Kasumi-1 (cell line): ENCODE data around the gene DNAH8.

Experiments
- DNase-seq, 2 experiments: peaks; one replicate each; lab custom pipeline; 2025; lab: John Stamatoyannopoulos, UW

DNAH8 gene

DNA sequence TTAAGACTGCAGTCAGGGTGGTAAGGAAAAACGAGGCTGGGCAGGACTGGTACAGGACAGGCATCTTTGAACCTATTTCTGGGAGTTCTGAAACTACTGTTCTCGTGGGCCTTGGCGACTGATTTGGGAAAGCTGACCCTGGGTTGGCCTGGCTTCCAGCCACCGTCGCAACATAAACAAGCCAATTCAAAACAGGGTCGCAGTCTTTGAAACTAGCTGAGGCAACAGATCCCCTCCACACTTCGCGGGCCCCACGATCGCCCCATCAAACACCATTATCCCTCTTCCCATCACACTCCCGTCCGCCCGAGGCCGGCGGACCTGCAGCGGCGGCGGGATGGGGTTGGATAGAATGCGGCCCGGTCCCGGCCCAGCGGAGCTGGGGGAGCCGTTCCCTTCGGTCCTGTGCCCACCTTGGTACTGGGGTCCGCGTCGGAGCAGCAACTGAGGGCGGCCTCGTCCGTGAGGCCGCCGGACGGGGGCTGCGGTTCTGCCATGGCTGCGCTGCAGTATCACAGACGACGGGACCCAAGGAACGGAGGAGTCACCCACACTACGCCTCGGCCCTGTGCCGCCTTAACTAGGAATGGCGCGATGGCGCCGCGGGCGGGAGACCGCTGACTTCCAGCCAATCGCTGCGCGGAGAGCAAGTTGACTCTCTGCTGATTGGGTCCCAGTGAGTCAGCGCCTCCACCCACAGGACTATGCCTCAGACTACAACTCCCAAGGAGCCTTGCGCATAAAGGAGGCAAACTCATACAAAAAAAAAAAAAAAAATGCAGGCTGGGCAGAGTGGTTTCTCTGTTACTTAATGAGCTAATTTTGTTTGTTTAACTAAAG, 12.3 kb upstream of the DNAH8 start, which contains the start of gene GLO1:
Gene GLO1, minus strand, starts transcription at position 588 of the 840 bp plus-strand sequence. Its CDS starts 91 bp downstream, at position 497.
- peak; percentile 95 to 97 for DNase-seq

DNA sequence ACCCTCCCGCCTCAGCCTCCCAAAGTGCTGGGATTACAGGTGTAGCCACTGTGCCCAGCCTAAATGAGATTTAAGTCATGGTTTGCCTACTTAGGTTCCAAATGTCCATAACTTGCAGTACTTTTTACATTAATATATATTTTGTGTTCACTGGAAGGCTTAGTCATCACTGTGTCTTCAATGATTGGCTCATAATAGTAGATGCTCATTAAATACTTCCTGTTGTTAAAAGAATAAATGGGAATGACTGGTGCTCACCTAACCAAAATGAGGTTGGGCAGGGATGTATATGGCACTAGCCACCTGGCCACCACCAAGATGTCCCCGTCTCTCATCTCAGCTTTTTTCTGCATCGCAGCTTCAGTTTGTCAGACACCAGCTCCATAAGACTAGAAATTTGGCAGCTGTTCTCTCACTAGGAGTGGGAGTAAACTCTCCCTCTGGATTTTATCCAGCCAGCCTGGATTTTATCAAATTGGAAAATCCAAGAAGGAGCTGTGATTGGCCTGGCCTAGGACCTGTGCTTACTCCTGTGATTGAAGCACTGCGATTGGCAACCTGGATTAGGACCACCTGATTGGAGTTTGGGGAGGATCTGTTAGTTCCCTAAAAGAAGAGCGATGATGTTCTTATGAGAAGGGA, 11.0 kb upstream of the DNAH8 start:
- DNase-seq: no peak

DNA sequence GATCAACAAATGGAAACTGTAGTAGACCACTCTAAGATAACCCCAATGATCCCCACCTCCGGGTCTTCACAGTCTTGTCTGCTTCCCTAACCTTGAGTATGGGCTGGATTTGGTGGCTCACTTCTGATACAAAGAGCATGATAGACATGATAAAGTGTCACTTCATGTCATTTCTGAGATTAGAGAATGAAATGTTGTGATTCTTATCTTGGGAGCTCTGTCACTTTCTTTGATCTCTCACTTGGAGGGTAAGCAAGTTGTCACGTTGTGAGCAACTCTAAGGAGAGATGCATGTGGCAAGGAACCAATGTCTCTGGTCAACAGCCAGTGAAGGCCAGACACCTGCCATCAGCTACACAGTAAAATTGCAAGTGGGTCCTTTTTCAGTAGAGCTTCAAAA, 9.2 kb upstream of the DNAH8 start:
- no peak for DNase-seq

DNA sequence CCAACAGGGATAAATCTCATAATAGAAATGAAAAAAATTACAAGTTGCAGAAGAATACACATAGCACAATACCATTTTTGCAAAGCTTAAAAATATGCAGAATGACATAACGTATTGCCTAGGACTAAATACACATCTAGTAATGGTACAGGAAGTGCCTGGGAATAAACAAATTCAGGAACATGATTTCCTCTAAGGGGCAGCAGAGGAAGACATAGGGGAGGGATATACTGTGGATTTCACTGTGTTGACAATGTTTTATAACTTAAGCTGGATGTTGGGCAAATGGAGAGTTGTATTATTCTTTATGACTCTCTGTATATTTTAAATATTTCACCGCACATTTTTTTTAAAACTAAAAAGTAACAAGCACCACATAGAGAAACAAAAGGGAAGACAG, 6.6 kb upstream of the DNAH8 start:
- DNase-seq: no peak

DNA sequence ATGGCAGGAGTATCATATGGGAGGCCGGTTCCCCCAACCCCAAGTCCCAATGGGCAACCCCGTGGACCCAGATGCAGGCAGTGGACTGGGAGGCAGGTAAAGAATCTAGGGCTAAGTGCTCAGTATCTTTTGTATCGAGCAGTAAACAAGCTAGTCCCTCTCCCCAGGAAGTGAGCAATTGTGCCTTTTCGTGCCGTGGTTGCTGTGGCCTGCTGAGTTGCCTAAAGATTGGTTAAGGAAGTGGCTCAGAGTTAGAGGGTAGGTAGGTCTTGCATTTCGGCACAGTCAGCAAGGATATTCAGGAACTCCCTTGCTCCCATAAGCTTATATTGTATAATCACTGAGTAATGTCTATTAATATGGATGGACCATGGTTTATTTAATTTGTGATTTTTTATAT, 1.3 kb upstream of the DNAH8 start:
- DNase-seq: peak; percentile 13 to 33

DNA sequence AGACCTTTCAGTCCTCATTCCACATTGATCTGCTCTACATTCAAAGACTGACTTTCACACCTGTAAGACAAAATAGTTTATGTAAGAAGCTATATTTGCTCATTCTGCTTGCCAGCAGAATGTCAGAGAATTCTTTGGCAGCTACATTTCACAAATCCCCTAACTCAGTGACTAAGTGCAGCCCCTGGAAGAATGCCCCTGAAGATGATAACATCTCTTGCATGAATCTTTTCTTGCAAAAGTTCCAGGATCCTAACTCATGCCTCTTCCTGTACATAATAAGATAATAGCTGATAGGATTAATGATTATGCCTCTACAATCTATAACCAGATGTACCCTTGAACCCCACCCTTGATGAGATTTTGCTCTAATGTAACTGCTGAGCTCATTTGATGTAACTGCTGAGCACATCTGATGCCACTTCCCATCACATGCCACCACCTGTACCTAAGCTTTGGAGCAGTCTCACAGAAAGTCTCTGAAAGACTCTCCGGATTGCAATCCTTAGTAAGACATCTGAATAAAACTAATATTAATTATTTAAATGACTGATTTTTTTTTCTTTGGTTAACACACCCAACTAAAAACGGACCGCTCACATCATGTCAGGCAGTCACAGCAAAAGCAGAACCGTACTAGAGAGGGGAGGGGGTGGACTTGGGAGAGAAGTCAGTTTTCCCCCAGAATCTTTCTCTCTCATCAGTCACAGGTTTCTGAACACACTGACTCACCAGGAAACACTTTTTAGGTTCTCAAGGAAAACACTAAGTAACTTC, 684 bp upstream of the DNAH8 start:
- DNase-seq: peak; percentile 23 to 28

DNA sequence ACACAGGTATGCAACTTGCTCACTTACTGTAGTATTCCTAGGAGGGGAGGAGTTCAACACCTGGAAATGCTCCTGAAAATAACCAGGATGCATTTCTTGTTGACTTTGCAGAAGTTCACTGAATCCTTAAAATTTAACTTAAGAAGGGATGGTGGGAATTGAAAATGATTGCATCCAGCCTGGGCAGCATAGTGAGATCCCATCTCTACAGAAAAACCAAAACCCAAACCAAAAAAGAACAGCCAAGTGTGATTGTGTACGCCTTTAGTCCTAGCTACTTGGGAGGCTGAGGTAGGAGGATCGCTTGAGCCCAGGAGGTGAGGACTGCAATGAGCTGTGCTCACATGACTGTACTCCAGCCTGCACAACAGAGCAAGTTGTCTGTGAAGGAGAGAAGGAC, 1.7 kb downstream of the DNAH8 start:
- DNase-seq: no peak

DNA sequence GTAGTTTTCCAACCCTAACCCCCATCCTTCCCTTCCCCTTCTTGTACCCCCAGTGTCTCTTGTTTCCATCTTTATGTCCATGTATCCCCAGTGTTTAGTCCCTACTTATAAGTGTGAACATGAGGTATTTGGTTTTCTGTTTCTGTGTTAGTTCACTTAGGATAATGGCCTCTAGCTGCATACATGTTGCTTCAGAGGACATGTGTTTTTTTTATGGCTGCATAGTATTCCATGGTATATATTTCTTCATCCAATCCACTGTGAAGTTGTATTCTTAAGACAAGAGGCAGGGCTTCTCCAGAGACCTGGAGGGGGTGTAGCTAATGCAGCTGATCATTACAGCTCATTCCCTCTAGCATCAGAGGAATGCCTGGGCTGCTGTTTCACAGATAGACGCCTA, 4.2 kb downstream of the DNAH8 start:
- no peak for DNase-seq

DNA sequence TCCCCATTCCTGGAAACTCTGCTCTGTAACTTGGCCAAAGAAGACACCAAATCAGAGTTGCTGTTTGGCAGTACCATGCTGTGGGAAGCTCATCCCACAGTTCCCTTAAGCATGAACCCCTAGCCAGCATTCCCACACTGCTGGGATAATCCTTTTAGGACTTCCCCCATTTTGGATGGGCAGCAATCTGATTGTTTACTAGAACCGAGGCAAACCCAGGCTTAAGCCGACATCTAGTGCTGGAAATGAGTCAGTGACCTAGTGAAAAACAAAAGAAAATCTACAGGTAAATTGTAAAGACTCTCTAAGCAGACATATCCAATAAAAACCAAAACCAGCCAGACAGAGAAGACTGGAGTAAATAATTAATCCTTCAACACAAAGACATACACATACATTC, 5.2 kb downstream of the DNAH8 start:
- DNase-seq: no peak

DNA sequence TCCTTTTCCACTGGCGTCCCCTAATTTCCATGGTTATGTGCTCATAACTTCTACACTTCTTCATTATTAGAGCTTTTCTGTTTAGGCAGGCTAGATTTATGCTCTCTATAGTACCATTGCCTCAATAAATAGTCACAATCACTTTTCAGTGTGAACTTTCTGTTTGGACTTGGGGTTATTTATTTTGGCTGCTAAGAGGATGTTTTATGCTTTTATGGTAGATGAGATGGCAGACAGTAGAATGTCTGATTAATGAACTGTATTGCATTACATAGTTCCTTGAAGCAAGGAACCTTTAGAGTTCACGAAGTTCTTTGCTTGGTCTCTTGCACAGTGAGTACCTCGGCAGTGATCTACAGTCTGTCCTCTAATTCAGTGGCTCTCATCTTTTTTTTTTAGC, 6.9 kb downstream of the DNAH8 start:
- no peak for DNase-seq

DNA sequence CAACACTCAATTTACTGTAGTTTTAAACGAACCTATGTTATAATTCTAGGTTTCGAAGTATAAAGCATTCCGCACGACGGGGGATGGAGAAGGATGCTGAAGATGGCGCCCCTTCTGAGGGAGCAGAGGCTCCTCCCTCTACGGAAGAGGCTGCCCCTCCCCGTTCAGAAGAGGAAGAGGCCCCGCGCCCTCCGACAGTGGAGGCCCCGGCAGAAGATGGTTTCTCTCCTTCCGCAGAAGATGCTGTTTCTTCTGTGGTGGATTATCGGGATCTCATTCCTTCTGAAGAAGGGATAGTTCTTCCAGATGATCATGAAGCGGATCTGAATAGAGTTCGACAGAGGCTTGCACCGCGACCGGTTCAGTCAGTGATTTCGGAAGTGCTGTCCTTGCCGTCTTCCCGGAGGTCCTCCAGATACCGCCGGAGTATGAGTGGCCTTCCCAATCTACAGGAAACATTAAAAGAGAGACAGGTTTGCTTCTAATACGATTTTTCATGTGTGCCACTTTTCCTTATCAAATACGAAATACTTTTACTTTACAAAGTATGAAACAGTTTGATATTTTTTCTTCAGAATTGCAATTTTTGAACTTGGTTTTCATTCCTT, 7.7 kb downstream of the DNAH8 start:
- DNase-seq: no peak

DNA sequence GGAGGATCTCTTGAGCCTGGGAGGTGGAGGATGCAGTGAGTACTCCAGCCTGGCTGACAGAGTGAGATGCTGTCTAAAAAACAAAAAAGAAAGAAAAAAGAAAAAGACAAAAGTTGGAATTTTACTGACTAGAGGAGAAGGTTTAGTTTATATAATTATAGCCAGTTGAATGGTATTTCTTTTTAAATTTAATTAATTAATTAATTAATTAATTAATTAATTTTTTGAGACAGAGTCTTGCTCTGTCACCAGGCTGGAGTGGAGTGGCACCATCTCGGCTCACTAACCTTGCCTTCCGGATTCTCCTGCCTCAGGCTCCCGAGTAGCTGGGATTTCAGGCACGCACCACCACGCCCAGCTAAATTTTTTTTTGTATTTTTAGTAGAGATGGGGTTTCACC, 8.7 kb downstream of the DNAH8 start:
- DNase-seq: no peak

DNA sequence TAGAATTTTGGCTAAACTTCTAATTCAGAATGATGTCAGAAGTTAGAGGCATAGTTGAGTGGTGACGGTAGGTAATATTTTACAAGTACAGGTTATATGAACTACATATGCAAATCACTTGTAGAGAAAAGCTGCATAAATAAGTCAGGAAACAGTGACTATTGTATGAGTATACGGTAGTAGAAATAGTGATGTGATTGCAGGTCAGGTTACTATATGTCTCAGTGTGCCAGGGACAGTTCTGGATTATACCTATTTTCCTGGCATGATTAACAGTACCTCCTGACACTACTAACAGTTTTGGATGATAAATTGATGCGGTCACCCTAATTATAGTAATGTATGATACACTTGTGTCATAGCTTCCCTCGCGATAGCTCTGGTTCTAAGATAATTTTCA, 9.2 kb downstream of the DNAH8 start:
- DNase-seq: no peak

DNA sequence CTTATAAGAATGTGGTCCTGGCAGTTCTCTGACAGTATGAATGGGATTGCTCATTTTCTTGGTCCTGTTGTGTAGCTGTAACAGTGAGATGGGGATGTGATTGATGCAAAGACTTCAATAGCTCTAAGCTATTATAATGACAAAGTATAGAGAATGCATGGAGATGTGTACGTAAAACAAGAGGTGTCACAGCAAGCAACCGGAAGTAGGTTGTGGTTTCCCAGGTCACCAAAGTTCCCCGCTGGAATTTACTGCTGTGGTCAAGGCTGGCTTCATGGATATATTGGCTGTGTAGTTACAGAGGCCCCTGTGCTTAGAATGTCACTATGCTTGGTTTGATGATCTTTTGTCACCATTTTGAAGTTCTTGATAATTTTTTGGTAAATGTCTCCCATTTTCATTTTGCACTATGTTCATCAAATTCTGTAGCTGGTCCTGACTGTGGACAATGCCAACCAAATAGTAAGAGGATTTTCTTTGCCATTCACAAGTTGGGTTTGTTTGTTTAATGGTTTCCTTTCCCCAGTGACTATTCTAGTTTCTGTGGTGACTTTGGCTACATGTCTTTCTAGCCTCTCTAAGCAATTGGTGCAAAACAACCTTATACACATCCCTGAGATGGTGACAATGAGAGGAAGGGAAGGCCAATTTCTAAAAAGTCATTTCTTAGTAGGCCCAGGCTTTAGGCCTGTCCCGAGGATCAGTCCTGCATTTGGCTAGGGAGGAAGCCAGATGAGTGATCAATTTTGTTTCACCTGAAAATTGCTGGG, 10.5 kb downstream of the DNAH8 start:
- DNase-seq: no peak

DNA sequence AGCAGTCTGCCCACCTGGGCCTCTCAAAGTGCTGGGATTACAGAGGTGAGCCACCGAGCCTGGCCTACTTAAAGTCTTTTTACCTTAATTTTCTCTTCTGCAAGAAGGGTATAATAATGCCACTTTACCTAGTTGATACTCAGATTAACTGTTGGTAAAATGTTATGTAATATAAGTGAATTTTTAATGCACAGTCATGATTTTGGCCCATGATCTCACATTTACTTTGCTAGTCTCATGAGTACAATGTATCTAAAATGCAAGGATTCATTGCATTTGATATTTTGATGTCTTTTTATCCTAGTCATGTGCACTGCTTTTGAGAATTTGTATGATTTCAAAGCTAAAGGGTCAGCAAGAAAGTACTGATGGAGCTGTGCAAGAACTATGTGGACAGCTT, 13.1 kb downstream of the DNAH8 start:
- no peak for DNase-seq

DNA sequence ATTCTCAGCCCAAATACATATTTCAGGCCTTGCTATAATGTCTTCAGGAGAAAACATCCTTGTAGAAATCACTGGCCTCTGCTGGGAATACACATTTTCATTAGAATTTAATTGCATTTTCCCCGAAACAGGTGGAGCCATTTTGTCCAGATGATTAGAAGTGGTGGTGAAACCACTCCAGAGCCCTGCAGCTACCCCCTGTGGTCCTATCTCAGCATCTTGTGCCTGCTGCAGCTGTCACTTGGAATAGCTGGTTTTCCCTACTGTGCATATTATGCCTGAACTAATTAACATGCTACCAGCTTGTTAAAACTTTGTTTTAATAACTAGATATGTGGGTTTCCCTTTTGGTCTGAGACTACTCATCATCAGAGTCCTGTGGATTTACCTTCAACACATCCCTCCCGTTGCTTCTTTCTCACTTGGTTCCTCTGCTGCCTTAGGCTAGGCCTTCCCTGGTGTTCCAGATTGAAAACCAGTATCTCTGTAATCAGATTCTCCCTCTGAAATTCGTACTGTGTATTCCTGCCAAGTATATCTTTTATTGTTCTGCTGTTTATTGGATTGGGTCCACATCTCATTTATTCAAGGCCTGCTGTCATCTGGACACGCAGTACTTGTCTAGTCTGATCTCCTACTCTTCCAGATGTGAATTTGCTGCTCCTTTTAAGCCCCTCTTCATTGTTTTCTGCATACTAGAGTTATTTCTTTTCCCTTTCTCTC, 15.2 kb downstream of the DNAH8 start:
- DNase-seq: no peak

DNA sequence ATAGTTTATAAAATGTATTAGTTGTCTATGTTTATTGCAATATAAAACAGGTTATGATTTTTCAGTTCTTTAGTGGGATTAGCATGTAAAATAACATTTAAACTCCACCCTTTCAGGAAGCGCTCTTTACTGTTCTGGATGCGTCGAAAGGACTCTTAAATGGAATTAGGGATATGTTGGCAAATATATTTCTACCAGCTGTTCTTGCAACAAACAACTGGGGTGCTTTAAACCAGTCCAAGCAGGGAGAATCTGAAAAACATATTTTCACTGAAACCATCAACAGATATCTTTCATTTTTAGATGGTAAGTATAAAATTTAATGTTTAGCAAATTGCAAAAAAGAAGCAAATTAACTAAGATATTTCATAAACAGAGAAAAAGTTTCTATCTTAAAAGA, 21.8 kb downstream of the DNAH8 start:
- DNase-seq: no peak

DNA sequence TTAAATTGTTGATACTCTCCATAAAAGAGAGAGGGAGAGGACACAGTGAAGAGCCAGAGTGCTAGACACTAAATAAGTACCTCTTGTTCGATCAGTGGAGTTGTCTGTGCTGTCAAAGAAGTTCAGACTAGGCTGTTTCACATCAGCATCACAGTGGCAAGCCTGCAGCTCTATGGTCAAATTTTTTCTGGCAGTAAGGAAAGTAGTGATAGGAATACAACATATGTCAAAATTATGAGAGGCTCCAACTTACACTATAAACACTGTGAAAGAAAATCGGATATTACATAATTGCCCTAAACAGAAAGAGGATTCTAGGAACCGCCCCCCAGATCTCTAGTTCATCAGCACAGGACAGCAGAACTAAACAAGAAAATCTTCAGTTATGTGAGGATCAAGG, 23.1 kb downstream of the DNAH8 start:
- no peak for DNase-seq

DNA sequence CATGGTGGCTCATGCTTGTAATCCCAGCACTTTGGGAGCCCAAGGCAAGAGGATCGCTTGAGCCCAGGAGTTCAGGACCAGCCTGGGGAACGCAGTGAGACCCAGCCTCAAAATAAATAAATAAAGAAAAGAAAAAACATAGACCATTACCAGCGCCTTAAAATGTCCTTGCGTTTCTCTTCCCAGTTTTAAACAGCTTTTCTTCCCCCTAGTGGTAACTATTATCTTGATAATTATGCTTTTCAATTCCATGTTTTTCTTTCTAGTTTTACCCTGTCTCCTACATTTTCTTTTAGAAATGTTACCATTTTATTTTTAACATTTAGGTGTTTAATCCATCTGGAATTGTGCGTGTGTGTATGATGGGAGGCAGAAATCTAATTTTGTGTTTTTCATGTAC, 24.4 kb downstream of the DNAH8 start:
- DNase-seq: peak; percentile 25 to 36

DNA sequence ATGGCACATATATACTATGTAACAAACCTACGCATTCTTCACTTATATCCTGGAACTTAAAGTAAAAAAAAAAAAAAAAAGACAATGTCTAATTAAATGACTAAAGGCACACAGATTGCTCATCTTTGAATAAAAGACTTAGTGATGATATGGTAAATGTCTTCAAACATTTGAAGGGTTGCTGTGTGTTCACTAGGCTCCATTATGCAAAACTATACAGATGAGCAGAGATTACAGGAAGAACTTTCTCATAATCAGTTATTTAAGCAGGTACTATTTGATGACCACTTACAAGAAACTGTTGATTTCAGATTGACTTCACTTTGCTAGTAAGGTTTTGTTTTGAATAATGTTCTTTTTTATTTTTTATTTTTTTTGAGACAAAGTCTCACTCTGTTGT, 34.4 kb downstream of the DNAH8 start:
- no peak for DNase-seq
